ENCODE results near the gene GPRC5C. TPM values are rescaled to one million over a fixed set of nuclear protein-coding genes. Genes with fewer than 3 reads are reported as not detected.

The GPRC5C gene
- total RNA-seq, 6 experiments from 2014 or later, result not detected

- Mint-ChIP-seq H3K27me3 (ENCODE audit: insufficient read depth) (peaks cover 2% of the 10 kb centered on the region; the same call in 1 of the 2 replicates), H3K4me3 (no peak overlapping the region), H3K27ac (no peak overlapping the region), H3K36me3 (ENCODE audit: low read depth) (peaks cover 6% of the 10 kb centered on the region; the same call in 1 of the 2 replicates), H3K9me3 (peaks cover 77% of the 10 kb centered on the region), H3K4me1 (ENCODE audit: low read depth) (no peaks in the 10 kb centered on the region)
- TF ChIP-seq CTCF (IDR thresholded peaks at IDR 0.05), result no peak
- no peak for DNase-seq
Observed at GRCh38 chr17:74415608-74416396, 16.1 kb upstream of the GPRC5C start.

GRCh38 chr17:74417178-74418045 is 14.5 kb upstream of the GPRC5C start:
- H3K27ac Mint-ChIP-seq, result no peak overlapping the region
- H3K27me3 Mint-ChIP-seq (ENCODE audit: insufficient read depth), result peaks cover 2% of the 10 kb centered on the region; the same call in 1 of the 2 replicates
- no peaks in the 10 kb centered on the region for H3K4me1 Mint-ChIP-seq (ENCODE audit: low read depth)
- no peak overlapping the region for H3K4me3 Mint-ChIP-seq
- H3K9me3 Mint-ChIP-seq, result peaks cover 73% of the 10 kb centered on the region
- TF ChIP-seq CTCF (IDR thresholded peaks at IDR 0.05), result no peak
- DNase-seq, result peak; percentile 1
- H3K36me3 Mint-ChIP-seq (ENCODE audit: low read depth), result peaks cover 4% of the 10 kb centered on the region; the same call in 1 of the 2 replicates

- Mint-ChIP-seq H3K4me3 (no peak overlapping the region), H3K27me3 (ENCODE audit: insufficient read depth) (peaks cover 3% of the 10 kb centered on the region), H3K9me3 (peaks cover 70% of the 10 kb centered on the region), H3K4me1 (ENCODE audit: low read depth) (no peaks in the 10 kb centered on the region), H3K36me3 (ENCODE audit: low read depth) (no peaks in the 10 kb centered on the region; the same call in none of the 2 replicates), H3K27ac (no peak overlapping the region)
- TF ChIP-seq CTCF (IDR thresholded peaks at IDR 0.05), result no peak
- no peak for DNase-seq
Observed at GRCh38 chr17:74419928-74420411, 11.9 kb upstream of the GPRC5C start.

- peaks cover 7% of the 10 kb centered on the region for H3K27me3 Mint-ChIP-seq (ENCODE audit: insufficient read depth)
- H3K4me3 Mint-ChIP-seq, result no peak overlapping the region
- H3K36me3 Mint-ChIP-seq (ENCODE audit: low read depth), result peaks cover 7% of the 10 kb centered on the region
- no peak for TF ChIP-seq CTCF (IDR thresholded peaks at IDR 0.05)
- no peak for DNase-seq
- H3K9me3 Mint-ChIP-seq, result peaks cover 62% of the 10 kb centered on the region
- H3K27ac Mint-ChIP-seq, result no peak overlapping the region
- no peaks in the 10 kb centered on the region for H3K4me1 Mint-ChIP-seq (ENCODE audit: low read depth)
Observed at GRCh38 chr17:74424117-74424516, 7.8 kb upstream of the GPRC5C start.

- no peak for TF ChIP-seq CTCF (IDR thresholded peaks at IDR 0.05)
- Mint-ChIP-seq H3K27me3 (ENCODE audit: insufficient read depth) (peaks cover 7% of the 10 kb centered on the region), H3K4me3 (no peak overlapping the region), H3K4me1 (ENCODE audit: low read depth) (no peaks in the 10 kb centered on the region), H3K9me3 (peaks cover 63% of the 10 kb centered on the region), H3K36me3 (ENCODE audit: low read depth) (peaks cover 7% of the 10 kb centered on the region), H3K27ac (no peak overlapping the region)
- no peak for DNase-seq
Observed at GRCh38 chr17:74424657-74425056, 7.2 kb upstream of the GPRC5C start.

Data from HFFc6 (cell line).